Measurements from ENCODE around the gene SEPTIN2.
A peak's percentile ranks its signal among the peaks of the same experiment; 100 is the strongest.

The SEPTIN2 gene

DNA sequence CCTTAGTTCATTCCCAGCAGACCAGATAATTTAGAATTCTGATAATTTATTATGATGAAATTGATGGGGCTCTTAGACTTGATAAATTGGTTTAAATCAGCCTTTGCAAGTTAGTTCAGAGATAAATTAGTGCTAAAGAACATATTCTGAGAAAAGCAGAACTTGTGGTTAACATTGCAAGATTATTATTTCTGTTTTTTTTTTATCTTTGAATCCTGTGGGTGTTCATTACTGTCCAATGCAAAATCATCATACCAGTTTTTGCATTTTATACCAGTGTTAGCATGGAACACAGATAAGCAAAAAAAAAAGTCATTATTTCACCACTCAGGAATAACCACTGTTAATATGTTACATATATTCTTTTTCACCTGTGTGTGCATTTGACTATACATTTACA lies 9.1 kb downstream of the SEPTIN2 start:
- TF ChIP-seq, protein P1, sequence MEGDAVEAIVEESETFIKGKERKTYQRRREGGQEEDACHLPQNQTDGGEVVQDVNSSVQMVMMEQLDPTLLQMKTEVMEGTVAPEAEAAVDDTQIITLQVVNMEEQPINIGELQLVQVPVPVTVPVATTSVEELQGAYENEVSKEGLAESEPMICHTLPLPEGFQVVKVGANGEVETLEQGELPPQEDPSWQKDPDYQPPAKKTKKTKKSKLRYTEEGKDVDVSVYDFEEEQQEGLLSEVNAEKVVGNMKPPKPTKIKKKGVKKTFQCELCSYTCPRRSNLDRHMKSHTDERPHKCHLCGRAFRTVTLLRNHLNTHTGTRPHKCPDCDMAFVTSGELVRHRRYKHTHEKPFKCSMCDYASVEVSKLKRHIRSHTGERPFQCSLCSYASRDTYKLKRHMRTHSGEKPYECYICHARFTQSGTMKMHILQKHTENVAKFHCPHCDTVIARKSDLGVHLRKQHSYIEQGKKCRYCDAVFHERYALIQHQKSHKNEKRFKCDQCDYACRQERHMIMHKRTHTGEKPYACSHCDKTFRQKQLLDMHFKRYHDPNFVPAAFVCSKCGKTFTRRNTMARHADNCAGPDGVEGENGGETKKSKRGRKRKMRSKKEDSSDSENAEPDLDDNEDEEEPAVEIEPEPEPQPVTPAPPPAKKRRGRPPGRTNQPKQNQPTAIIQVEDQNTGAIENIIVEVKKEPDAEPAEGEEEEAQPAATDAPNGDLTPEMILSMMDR (IDR thresholded peaks at IDR 0.05) = no peak

DNA sequence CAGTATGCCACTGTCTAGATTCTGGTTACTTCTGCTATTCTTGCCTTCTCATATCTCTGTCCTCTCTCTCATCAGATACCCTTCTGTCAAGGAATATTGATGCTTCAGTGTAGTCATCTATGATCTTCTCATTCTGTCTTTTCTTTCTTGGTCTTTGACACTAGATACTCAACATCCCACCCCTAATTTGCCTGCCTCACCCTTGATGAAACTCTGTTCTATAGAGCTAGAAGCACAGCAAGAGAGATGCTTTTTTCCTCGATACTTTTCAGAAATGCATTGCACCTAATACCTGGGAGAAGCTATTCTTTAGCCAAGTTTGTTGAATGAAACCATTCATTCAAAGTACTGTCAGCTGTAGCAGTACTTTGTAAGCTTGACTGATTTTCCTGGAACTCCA lies 9.5 kb downstream of the SEPTIN2 start:
- TF ChIP-seq, protein P1 (IDR thresholded peaks at IDR 0.05) = no peak
- H3K4me1 ChIP-seq (ENCODE audit: control insufficient read depth in 1 of 2, insufficient read depth in 1 of 2, low read depth in 1 of 2, low read length in 1 of 2) = peaks cover 29% of the 10 kb centered on the region in 2 experiments
- H3K4me3 ChIP-seq (ENCODE audit: low read depth in 1 of 2, low read length in 1 of 2) = no peak overlapping the region
- H3K27ac ChIP-seq = peak overlapping the region; percentile 77
- no peaks in the 10 kb centered on the region for H3K9me3 ChIP-seq
- no peaks in the 10 kb centered on the region for H3K27me3 ChIP-seq
- H3K36me3 ChIP-seq = peaks cover 30% of the 10 kb centered on the region

More for the DNA sequence above, 9.1 kb downstream of the SEPTIN2 start:
- peak overlapping the region; percentile 77 for H3K27ac ChIP-seq
- no peaks in the 10 kb centered on the region for H3K27me3 ChIP-seq
- peaks cover 25% of the 10 kb centered on the region for H3K36me3 ChIP-seq
- no peak overlapping the region for H3K4me3 ChIP-seq (ENCODE audit: low read depth in 1 of 2, low read length in 1 of 2)
- peaks cover 29% of the 10 kb centered on the region in 2 experiments for H3K4me1 ChIP-seq (ENCODE audit: control insufficient read depth in 1 of 2, insufficient read depth in 1 of 2, low read depth in 1 of 2, low read length in 1 of 2)
- H3K9me3 ChIP-seq = no peaks in the 10 kb centered on the region

DNA sequence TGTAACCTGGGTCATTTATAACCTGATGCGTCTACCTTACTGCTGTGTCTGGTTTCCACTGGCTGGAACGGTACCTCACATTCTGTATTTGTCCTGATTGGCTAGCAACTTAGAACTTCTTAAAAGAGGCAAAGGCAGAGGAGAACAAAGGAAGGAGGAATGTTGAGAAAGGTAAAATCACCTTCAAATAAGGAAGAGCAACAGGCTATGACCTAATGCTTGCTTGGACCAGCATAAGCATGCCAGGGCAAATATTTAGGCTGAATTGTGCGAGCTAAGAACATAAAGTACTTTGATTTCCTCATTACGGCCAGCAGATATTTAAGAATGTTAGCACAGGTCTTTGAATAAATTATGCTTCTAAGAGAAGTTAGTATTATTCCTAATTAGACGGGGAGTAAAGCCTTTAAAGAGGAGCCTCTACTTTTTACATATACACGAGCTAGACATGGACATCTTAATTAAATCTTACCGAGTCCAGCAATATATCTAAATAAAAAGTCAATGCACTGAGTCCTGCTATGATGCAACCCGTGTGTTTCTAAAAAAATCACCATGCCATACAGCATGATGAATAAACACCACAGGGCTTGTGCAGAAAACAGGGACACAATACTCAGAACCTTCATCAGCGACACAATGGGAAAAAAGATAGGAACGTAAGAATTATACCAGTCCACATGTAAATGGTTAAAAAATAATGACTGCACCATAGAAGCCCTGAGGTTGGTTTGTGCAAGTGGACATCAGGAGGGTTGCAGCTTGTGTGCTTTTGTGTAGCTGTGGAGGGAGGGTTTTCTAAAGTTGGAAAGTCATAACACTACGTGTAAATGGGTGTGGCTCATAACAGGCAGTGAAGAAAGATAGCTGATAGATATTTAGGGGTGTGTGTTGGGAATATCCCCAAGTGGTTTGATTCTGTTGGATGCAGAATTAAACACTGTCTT lies 14.2 kb downstream of the SEPTIN2 start:
- H3K9me3 ChIP-seq = no peaks in the 10 kb centered on the region
- peaks cover 6 to 9% of the 10 kb centered on the region in 2 experiments for H3K4me1 ChIP-seq (ENCODE audit: control insufficient read depth in 1 of 2, insufficient read depth in 1 of 2, low read depth in 1 of 2, low read length in 1 of 2)
- no peak overlapping the region for H3K4me3 ChIP-seq (ENCODE audit: low read depth in 1 of 2, low read length in 1 of 2)
- peaks cover 44% of the 10 kb centered on the region for H3K36me3 ChIP-seq
- TF ChIP-seq, protein P1 (IDR thresholded peaks at IDR 0.05) = no peak
- no peaks in the 10 kb centered on the region for H3K27me3 ChIP-seq
- no peak overlapping the region for H3K27ac ChIP-seq

DNA sequence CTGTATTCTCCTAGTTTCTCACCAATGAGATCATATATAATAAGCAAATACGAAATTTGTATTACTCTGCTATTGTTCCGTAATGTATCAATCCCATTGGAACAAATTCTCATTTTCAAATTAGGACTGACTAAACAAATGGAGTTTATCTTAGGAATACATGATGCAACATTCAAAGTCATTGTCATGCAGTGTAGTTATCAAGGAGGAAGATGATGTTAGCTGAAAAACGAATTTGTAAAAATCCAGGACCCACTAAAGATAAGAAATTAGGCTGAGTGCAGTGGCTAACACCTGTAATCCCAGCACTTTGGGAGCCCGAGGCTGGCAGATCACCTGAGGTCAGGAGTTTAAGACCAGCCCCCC lies 14.9 kb downstream of the SEPTIN2 start:
- peaks cover 0 to 2% of the 10 kb centered on the region in 2 experiments for H3K4me1 ChIP-seq (ENCODE audit: control insufficient read depth in 1 of 2, insufficient read depth in 1 of 2, low read depth in 1 of 2, low read length in 1 of 2)
- TF ChIP-seq, protein P1 (IDR thresholded peaks at IDR 0.05) = no peak
- H3K36me3 ChIP-seq = peaks cover 48% of the 10 kb centered on the region
- no peak overlapping the region for H3K27ac ChIP-seq
- no peak overlapping the region for H3K4me3 ChIP-seq (ENCODE audit: low read depth in 1 of 2, low read length in 1 of 2)
- H3K9me3 ChIP-seq = no peaks in the 10 kb centered on the region
- H3K27me3 ChIP-seq = no peaks in the 10 kb centered on the region

GRCh38 chr2:241334813-241335212 lies 19.1 kb downstream of the SEPTIN2 start:
- Histone ChIP-seq H3K4me1 (ENCODE audit: control insufficient read depth in 1 of 2, insufficient read depth in 1 of 2, low read depth in 1 of 2, low read length in 1 of 2) (peaks cover 8% of the 10 kb centered on the region in 2 experiments), H3K9me3 (no peaks in the 10 kb centered on the region), H3K36me3 (peaks cover 53% of the 10 kb centered on the region), H3K4me3 (ENCODE audit: low read depth in 1 of 2, low read length in 1 of 2) (no peak overlapping the region), H3K27me3 (no peaks in the 10 kb centered on the region), H3K27ac (no peak overlapping the region)
- TF ChIP-seq, protein P1 (IDR thresholded peaks at IDR 0.05) = no peak
